HL-60 (cell line): ENCODE data around the gene GABBR2.

Experiments
- DNase-seq, 2 experiments: peaks; one replicate each; pipeline ENCODE4 v3.0.0-alpha.2; 2010 to 2020; ENCODE audit warnings: low read depth in 1 of 2, low spot score in 1 of 2
- H3K27ac ChIP-seq: fragments of 250-450 bp; sonication (Bioruptor Pico); replicated peaks from 2 replicates; pipeline ENCODE4 v1.5.1; 2020; ENCODE audit warnings: mild to moderate bottlenecking, moderate library complexity
- H3K27me3 ChIP-seq: fragments of 250-450 bp; sonication (Bioruptor Pico); 2 replicates; pipeline ENCODE4 v1.5.1; 2021; ENCODE audit warnings: mild to moderate bottlenecking, moderate library complexity; ENCODE audit not compliant: insufficient read depth, poor library complexity, severe bottlenecking
- H3K4me3 ChIP-seq: replicated peaks from 2 replicates; pipeline ENCODE4 v1.5.1; 2011; ENCODE audit warnings: mild to moderate bottlenecking, control low read depth, low read length; ENCODE audit not compliant: insufficient read depth
- CTCF ChIP-seq: IDR thresholded peaks from one replicate; pipeline ENCODE4 v1.5.1; 2011; ENCODE audit warnings: low read length, control low read depth, inconsistent platforms; ENCODE audit not compliant: insufficient read depth
- GABPA ChIP-seq: IDR thresholded peaks from 2 replicates; pipeline ENCODE4 v1.6.1; 2012; ENCODE audit warnings: low read depth
- POLR2AphosphoS5 ChIP-seq: IDR thresholded peaks from 2 replicates; pipeline ENCODE4 v1.6.1; 2012; ENCODE audit warnings: low read depth
- REST ChIP-seq: IDR thresholded peaks from 2 replicates; pipeline ENCODE4 v1.6.1; 2012; ENCODE audit warnings: low read depth; ENCODE audit not compliant: insufficient replicate concordance
- SPI1 ChIP-seq: IDR thresholded peaks from 2 replicates; pipeline ENCODE4 v1.6.1; 2012; ENCODE audit warnings: low read depth, mild to moderate bottlenecking, borderline replicate concordance

The GABBR2 gene

GRCh38 chr9:98315067-98315453, 393.7 kb downstream of the GABBR2 start:
- H3K27ac ChIP-seq, result no peak overlapping the region
- DNase-seq, result no peak
- no peak overlapping the region for H3K4me3 ChIP-seq
- H3K27me3 ChIP-seq, result no peaks in the 10 kb centered on the region
- TF ChIP-seq REST (no peak), GABPA (no peak), SPI1 (no peak), CTCF (no peak), POLR2AphosphoS5 (no peak)

- no peak for TF ChIP-seq CTCF
- TF ChIP-seq POLR2AphosphoS5, result no peak
- no peak for TF ChIP-seq GABPA
- TF ChIP-seq REST, result no peak
- TF ChIP-seq SPI1, result no peak
- H3K27me3 ChIP-seq, result no peaks in the 10 kb centered on the region
- H3K4me3 ChIP-seq, result no peak overlapping the region
- no peak overlapping the region for H3K27ac ChIP-seq
- peak in 1 of 2 experiments; percentile 29 for DNase-seq
These were observed 394.2 kb downstream of the GABBR2 start for GRCh38 chr9:98314381-98315066.

GRCh38 chr9:98312365-98312764, 396.4 kb downstream of the GABBR2 start:
- Histone ChIP-seq H3K27me3 (no peaks in the 10 kb centered on the region), H3K27ac (no peak overlapping the region), H3K4me3 (no peak overlapping the region)
- DNase-seq, result no peak
- TF ChIP-seq SPI1, result no peak
- TF ChIP-seq REST, result no peak
- no peak for TF ChIP-seq POLR2AphosphoS5
- TF ChIP-seq GABPA, result no peak
- TF ChIP-seq CTCF, result no peak
